Fibroblast of pulmonary artery (primary cell): Measurements from ENCODE around the gene ERCC4.

Experiments used
- DNase-seq: peaks from one replicate; pipeline ENCODE4 v3.0.0-alpha.2; 2010; ENCODE audit warnings: low read depth
- H3K4me3 ChIP-seq: replicated peaks from 2 replicates; pipeline ENCODE4 v1.5.1; 2011; ENCODE audit warnings: low read depth, mild to moderate bottlenecking, control low read depth, low read length, moderate library complexity
- TF ChIP-seq, protein P1 (sequence below): IDR thresholded peaks from 2 replicates; pipeline ENCODE4 v1.5.1; 2011; ENCODE audit warnings: mild to moderate bottlenecking, control low read depth, low read length, inconsistent platforms; ENCODE audit errors: missing control alignments

ERCC4 gene

DNA sequence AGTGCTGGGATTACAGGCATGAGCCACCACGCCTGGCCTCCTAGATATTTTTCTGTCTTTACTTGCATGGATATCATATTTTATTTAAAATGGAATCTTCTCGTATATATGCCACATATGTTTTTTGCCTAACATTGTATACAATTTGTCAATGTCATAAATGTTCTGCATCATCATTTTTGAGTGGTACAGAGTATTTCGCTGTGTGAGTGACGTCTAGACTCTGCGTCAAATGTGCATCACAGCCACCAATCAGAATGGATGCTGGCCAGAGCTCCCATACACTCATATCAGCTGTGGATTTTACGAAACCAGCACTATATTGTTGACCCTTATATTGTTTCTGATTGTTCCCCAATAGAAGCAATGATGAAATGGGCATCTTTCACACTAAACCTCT is 57.2 kb downstream of the ERCC4 start:
- TF ChIP-seq, protein P1, sequence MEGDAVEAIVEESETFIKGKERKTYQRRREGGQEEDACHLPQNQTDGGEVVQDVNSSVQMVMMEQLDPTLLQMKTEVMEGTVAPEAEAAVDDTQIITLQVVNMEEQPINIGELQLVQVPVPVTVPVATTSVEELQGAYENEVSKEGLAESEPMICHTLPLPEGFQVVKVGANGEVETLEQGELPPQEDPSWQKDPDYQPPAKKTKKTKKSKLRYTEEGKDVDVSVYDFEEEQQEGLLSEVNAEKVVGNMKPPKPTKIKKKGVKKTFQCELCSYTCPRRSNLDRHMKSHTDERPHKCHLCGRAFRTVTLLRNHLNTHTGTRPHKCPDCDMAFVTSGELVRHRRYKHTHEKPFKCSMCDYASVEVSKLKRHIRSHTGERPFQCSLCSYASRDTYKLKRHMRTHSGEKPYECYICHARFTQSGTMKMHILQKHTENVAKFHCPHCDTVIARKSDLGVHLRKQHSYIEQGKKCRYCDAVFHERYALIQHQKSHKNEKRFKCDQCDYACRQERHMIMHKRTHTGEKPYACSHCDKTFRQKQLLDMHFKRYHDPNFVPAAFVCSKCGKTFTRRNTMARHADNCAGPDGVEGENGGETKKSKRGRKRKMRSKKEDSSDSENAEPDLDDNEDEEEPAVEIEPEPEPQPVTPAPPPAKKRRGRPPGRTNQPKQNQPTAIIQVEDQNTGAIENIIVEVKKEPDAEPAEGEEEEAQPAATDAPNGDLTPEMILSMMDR = no peak
- DNase-seq = no peak
- no peak overlapping the region for H3K4me3 ChIP-seq

DNA sequence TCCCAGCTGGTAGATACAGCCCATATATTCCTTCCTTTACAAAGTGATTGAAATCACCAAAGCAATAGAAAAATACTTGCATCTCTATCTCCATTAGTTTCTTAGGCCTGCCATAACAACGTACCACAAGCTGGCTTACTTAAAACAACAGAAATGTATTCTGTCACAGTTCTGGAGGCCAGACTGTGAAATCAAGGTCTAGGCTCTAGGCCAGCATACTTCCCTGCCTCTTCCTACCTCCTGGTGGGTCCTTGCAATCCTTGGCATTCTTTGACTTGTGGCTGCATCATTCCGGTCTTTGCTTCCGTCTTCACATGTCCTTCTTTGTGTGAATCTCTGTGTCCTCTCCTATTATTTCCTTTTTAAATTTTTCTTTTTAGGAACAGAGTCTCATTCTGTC is 62.5 kb downstream of the ERCC4 start:
- no peak overlapping the region for H3K4me3 ChIP-seq
- peak; percentile 17 for DNase-seq
- TF ChIP-seq, protein P1 = no peak

DNA sequence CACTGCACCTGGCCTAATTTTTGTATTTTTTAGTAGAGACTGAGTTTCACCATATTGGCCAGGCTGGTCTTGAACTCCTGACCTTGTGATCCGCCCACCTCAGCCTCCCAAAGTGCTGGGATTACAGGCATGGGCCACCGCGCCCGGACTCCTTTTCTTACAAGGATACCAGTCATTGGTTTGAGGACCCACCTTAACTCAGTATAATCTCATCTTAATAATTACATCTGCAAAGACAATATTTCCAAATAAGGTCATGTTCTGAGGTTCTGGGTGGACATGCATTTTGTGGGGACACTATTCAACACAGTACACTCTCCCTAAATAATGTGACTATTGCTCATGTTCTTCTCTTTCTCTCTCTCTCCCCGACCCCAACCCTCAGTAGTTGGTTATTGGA is 63.7 kb downstream of the ERCC4 start:
- TF ChIP-seq, protein P1 = no peak
- no peak for DNase-seq
- H3K4me3 ChIP-seq = no peak overlapping the region

DNA sequence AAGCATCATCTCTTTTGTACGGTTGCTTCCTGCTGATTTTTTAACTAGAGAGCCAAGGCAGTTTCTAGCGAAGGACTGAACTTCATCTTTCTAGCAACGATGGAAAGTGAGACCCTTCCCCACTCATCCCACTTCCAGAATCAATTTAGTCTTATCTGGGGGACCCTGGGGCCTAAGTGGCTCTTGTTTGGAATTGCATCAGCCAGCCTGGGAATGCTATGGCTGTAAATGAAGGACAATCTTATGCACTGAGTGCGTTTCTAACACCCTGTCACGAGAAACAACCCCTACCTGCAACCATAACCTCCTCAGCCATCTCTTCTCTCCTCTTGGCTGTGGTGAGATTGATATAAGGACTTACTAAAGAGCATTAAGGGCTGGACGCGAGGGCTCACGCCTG is 64.8 kb downstream of the ERCC4 start:
- TF ChIP-seq, protein P1 = no peak
- DNase-seq = no peak
- no peak overlapping the region for H3K4me3 ChIP-seq

DNA sequence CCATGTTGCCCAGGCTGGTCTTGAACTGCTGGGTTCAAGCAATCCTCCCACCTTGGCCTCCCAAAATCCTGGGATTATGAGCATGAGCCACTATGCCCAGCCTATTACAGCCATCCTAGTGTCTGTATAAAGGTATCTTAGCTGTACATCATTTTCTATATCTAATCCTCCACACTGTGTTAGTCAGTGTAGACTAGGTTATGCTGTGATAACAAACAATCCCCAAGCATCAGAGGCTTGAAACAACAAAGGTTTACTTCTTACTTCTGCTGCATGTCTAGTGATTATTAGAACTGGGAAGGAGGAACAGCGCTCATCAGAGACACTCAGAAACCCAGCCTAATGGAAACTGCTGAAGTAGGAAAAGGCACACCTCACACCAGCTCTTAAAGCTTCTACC is 68.1 kb downstream of the ERCC4 start:
- DNase-seq = no peak
- TF ChIP-seq, protein P1 = no peak
- H3K4me3 ChIP-seq = no peak overlapping the region

DNA sequence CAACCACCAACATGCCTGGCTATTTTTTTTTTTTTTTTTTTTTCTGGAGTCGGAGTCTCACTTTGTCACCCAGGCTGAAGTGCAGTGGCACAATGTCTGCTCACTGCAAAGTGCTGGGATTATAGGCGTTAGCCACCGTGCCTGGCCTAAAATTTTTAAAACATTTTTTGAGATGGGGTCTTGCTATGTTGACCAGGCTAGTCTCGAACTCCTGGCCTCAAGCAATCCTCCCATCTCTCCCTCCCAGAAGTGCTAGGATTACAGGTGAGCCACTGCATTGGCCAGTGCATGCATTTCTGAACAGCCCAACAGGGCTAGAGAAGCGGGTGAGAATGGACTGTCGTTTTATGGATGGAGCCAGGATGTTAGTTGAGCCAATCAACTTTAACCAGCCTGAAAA is 72.4 kb downstream of the ERCC4 start:
- no peak overlapping the region for H3K4me3 ChIP-seq
- TF ChIP-seq, protein P1 = no peak

DNA sequence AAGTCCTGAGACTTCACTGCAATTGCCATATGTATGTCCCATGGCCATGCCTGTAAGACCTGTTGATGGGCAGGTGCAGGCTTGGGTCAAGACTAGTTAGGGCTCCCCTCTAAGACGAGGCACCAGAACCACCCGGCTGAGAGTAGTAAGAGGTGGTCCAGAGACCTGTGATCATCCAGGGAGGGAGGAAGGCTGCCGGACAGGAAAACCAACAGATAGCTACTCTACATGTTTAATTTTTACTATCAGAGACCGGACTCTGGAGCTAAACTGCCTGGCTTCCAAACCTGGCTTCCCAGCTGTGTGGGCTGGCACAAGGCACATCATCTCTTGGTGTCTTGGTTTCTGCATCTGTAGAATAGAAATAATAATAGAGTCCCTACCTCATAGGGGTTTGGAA is 73.0 kb downstream of the ERCC4 start:
- no peak overlapping the region for H3K4me3 ChIP-seq
- no peak for DNase-seq
- TF ChIP-seq, protein P1 = no peak

More for the DNA sequence above, 72.4 kb downstream of the ERCC4 start:
- DNase-seq = no peak
